ENCODE measurements around the gene FNDC4. TPM values are rescaled to one million over a fixed set of nuclear protein-coding genes. Genes with fewer than 3 reads are reported as not detected.

The FNDC4 gene
- total and polyA plus RNA-seq, 12 donors = 0.58 to 11.7 (median 2.0) TPM

GRCh38 chr2:27507293-27507692, 12.3 kb upstream of the FNDC4 start:
- ATAC-seq (no peak), DNase-seq (no peak)
- 69 to 72% methylated on average over 4 of the region's 4 CpGs for WGBS, 2 donors
- Histone ChIP-seq H3K4me1 (no peaks in the 10 kb centered on the region), H3K36me3 (no peaks in the 10 kb centered on the region), H3K27me3 (peaks cover 0 to 10% (median 0%) of the 10 kb centered on the region in 7 donors), H3K9me3 (no peaks in the 10 kb centered on the region), H3K4me3 (no peak overlapping the region), H3K27ac (no peak overlapping the region)
- TF ChIP-seq, protein P1, sequence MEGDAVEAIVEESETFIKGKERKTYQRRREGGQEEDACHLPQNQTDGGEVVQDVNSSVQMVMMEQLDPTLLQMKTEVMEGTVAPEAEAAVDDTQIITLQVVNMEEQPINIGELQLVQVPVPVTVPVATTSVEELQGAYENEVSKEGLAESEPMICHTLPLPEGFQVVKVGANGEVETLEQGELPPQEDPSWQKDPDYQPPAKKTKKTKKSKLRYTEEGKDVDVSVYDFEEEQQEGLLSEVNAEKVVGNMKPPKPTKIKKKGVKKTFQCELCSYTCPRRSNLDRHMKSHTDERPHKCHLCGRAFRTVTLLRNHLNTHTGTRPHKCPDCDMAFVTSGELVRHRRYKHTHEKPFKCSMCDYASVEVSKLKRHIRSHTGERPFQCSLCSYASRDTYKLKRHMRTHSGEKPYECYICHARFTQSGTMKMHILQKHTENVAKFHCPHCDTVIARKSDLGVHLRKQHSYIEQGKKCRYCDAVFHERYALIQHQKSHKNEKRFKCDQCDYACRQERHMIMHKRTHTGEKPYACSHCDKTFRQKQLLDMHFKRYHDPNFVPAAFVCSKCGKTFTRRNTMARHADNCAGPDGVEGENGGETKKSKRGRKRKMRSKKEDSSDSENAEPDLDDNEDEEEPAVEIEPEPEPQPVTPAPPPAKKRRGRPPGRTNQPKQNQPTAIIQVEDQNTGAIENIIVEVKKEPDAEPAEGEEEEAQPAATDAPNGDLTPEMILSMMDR (IDR thresholded peaks at IDR 0.05) = no peak
- intact Hi-C loops (cut with DNase I) = no loop called here

DNA sequence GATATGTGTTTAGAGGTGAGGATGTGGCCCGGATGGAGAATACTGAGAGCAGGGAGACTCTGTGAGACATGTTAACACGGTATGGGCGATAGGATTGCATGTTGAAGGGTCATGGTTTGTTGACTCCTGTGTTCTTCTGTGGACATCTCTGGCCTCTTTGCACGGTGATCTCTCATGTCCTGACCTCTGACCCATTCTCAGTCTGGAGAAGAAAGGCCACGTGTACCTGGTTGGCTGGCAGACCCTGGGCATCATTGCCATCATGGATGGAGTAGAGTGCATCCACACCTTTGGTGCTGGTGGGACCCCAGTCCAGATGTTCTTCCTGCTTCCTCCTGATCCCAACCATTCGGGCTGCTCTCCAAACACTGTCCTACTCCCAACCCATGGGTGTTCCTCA, 11.6 kb upstream of the FNDC4 start:
- Histone ChIP-seq H3K27me3 (peaks cover 0 to 10% (median 0%) of the 10 kb centered on the region in 7 donors), H3K36me3 (no peaks in the 10 kb centered on the region), H3K27ac (no peak overlapping the region), H3K4me1 (no peaks in the 10 kb centered on the region), H3K4me3 (no peak overlapping the region), H3K9me3 (no peaks in the 10 kb centered on the region)
- DNase-seq (no peak), ATAC-seq (no peak)
- 84 to 87% methylated on average over 6 of the region's 6 CpGs for WGBS, 2 donors
- TF ChIP-seq, protein P1 (IDR thresholded peaks at IDR 0.05) = no peak
- intact Hi-C loops (cut with DNase I) = no loop called here

DNA sequence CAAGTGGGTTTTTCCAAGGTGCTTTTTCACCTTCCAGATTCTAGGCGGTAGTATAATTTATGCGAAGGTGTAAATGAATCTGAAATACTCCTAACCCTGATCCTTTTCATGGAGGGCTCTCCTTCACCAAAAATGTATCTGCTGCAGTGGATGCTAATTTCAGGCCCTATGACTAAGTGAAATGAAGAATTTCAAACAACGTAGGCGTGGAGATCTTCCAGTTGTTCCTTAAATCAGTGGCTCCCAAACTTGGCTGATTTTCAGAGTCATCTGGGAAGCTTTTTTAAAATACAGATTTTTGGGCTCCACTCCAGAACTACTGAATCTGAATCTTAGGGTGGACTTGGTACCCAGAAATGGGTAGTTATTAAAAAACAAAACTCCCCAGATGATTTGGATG, 7.1 kb upstream of the FNDC4 start:
- Histone ChIP-seq H3K9me3 (no peaks in the 10 kb centered on the region), H3K4me1 (no peaks in the 10 kb centered on the region), H3K27ac (no peak overlapping the region), H3K36me3 (no peaks in the 10 kb centered on the region), H3K4me3 (no peak overlapping the region), H3K27me3 (peaks cover 0 to 22% (median 5%) of the 10 kb centered on the region in 7 donors)
- whole genome bisulfite sequencing, 2 donors = 74 to 82% methylated on average over 4 of the region's 4 CpGs
- TF ChIP-seq, protein P1 (IDR thresholded peaks at IDR 0.05) = no peak
- no peak for DNase-seq
- intact Hi-C loops (cut with DNase I) = no loop called here
- no peak for ATAC-seq

DNA sequence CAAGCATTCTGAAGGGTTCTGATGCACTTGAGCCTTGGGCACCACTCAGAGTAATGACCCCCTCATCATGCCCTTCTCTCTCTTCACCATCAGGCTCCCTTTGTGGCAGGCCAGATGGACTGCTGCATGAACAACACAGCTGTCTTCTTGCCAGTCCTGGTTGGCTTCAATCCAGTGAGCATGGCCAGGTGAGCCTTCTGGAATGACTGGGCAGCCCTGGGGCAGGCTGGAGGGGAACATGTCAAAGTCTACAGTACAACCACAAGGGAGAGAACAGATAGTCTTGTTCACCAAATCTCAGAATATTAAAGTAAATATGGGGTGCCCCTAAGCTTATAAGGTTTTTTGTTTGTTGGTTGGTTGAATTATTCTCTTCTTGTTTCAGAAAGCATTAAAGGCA, 6.0 kb upstream of the FNDC4 start:
- Histone ChIP-seq H3K9me3 (no peaks in the 10 kb centered on the region), H3K27ac (no peak overlapping the region), H3K4me1 (peaks cover 0 to 10% (median 0%) of the 10 kb centered on the region in 9 donors), H3K36me3 (no peaks in the 10 kb centered on the region), H3K27me3 (peaks cover 0 to 33% (median 11%) of the 10 kb centered on the region in 7 donors), H3K4me3 (no peak overlapping the region)
- TF ChIP-seq, protein P1 (IDR thresholded peaks at IDR 0.05) = no peak
- no peak for DNase-seq
- intact Hi-C loops (cut with DNase I) = no loop called here
- no peak for ATAC-seq

Measured in heart right ventricle (tissue), 16 donors.